ENCODE data around the gene FAM174A.

- no peak for TF ChIP-seq POLR2AphosphoS5 (IDR thresholded peaks at IDR 0.05; ENCODE audit: low read depth, low read length)
- no peak for TF ChIP-seq POLR2A (IDR thresholded peaks at IDR 0.05; ENCODE audit: low read depth, low read length)
- TF ChIP-seq TAF1 (IDR thresholded peaks at IDR 0.05; ENCODE audit: borderline replicate concordance, low read depth, low read length) = no peak
Measured at GRCh38 chr5:100584889-100585288, 49.7 kb downstream of the FAM174A start.
